Activated CD8-positive, alpha-beta T cell treated with anti-CD3 and anti-CD28 coated beads for 36 hours (primary cell): ENCODE data around the gene CD44. TPM values are rescaled to one million over a fixed set of nuclear protein-coding genes. Genes with fewer than 3 reads are reported as not detected.

Source experiments
- ATAC-seq: fragments of 200-7000 bp; cut with Tn5 transposase; one replicate; pipeline ENCODE4 v1.10.0; 2021; ENCODE audit warnings: mild to moderate bottlenecking, moderate library complexity
- CTCF ChIA-PET: fragments of 350-600 bp; sonication (Branson Sonifier 250); formaldehyde crosslinking; loops from one replicate; lab custom pipeline; 2021; ENCODE audit warnings: antibody characterized with exemption; lab: Charles Lee
- POLR2A ChIA-PET: fragments of 350-600 bp; sonication (Branson Sonifier 250); formaldehyde crosslinking; loops from one replicate; lab custom pipeline; 2021; ENCODE audit warnings: antibody characterized with exemption; lab: Charles Lee
- DNase-seq: peaks from one replicate; pipeline ENCODE4 v3.0.0-alpha.2; 2020
- H3K27ac Mint-ChIP-seq: one replicate; pipeline ENCODE4 v1.8.0; 2021; ENCODE audit warnings: mild to moderate bottlenecking, mixed read lengths
- H3K27me3 Mint-ChIP-seq: one replicate; pipeline ENCODE4 v1.8.0; 2021; ENCODE audit warnings: mixed read lengths
- H3K36me3 Mint-ChIP-seq: one replicate; pipeline ENCODE4 v1.8.0; 2021; ENCODE audit warnings: low read depth, mixed read lengths
- H3K4me1 Mint-ChIP-seq: one replicate; pipeline ENCODE4 v1.8.0; 2021; ENCODE audit warnings: low read depth, mixed read lengths
- H3K4me3 Mint-ChIP-seq: one replicate; pipeline ENCODE4 v1.8.0; 2021; ENCODE audit warnings: mild to moderate bottlenecking, moderate library complexity, mixed read lengths
- H3K9me3 Mint-ChIP-seq: one replicate; pipeline ENCODE4 v1.8.0; 2021; ENCODE audit warnings: mixed read lengths
- intact Hi-C: fragments of 100-400 bp; cut with micrococcal nuclease; formaldehyde crosslinking; loops from one replicate; pipeline ENCODE4 v1.10.0; 2022
- total RNA-seq, 2 experiments: library from RNA; stranded (reverse); gene quantifications; one replicate each; pipeline ENCODE4 v1.2.3, GENCODE V29; 2021
- TF ChIP-seq, protein P1 (sequence below): fragments of 200-600 bp; IDR thresholded peaks from one replicate; pipeline ENCODE4 v1.8.0; 2022; ENCODE audit warnings: antibody characterized with exemption, mild to moderate bottlenecking

CD44 gene
- total RNA-seq, 2 experiments from 2014 or later, result 363 to 373 TPM

DNA sequence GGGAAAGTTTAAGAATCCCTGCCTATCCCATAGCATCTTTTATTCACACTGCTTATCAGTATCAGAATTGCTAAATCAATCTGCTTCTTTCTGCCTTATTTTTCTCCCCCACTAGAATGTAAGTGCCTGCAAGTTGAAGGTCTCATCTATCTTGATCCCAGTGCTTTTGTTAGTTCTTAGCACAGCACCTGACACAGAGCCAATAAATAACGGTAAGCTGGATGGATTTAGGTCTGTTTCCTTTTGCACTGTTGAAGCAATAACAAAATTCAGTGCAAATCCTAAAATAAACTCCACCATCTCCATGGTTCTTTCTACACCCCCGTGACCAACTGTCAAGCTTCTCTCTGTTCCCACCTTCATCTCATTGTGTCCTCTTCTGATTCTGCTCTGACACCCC lies 36.7 kb upstream of the CD44 start:
- intact Hi-C loops, result no loop called here
- no peak overlapping the region for H3K4me3 Mint-ChIP-seq
- no peak for ATAC-seq
- no peak for DNase-seq
- POLR2A ChIA-PET, result interaction anchor here (0.6 to 1.9 kb wide), 3 partner anchors 14 to 36 kb away, joined by 3 to 5 read pairs (median 3); partner anchors contain the start of gene CD44
- no peaks in the 10 kb centered on the region for H3K36me3 Mint-ChIP-seq
- no peaks in the 10 kb centered on the region for H3K27me3 Mint-ChIP-seq
- H3K27ac Mint-ChIP-seq, result no peak overlapping the region
- CTCF ChIA-PET, result interaction anchor here (0.6 to 1.2 kb wide), 2 partner anchors 12 to 18 kb away, joined by 3 read pairs; no protein-coding TSS in a partner anchor
- H3K4me1 Mint-ChIP-seq, result peaks cover 21% of the 10 kb centered on the region
- TF ChIP-seq, protein P1, sequence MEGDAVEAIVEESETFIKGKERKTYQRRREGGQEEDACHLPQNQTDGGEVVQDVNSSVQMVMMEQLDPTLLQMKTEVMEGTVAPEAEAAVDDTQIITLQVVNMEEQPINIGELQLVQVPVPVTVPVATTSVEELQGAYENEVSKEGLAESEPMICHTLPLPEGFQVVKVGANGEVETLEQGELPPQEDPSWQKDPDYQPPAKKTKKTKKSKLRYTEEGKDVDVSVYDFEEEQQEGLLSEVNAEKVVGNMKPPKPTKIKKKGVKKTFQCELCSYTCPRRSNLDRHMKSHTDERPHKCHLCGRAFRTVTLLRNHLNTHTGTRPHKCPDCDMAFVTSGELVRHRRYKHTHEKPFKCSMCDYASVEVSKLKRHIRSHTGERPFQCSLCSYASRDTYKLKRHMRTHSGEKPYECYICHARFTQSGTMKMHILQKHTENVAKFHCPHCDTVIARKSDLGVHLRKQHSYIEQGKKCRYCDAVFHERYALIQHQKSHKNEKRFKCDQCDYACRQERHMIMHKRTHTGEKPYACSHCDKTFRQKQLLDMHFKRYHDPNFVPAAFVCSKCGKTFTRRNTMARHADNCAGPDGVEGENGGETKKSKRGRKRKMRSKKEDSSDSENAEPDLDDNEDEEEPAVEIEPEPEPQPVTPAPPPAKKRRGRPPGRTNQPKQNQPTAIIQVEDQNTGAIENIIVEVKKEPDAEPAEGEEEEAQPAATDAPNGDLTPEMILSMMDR, result no peak
- no peaks in the 10 kb centered on the region for H3K9me3 Mint-ChIP-seq

DNA sequence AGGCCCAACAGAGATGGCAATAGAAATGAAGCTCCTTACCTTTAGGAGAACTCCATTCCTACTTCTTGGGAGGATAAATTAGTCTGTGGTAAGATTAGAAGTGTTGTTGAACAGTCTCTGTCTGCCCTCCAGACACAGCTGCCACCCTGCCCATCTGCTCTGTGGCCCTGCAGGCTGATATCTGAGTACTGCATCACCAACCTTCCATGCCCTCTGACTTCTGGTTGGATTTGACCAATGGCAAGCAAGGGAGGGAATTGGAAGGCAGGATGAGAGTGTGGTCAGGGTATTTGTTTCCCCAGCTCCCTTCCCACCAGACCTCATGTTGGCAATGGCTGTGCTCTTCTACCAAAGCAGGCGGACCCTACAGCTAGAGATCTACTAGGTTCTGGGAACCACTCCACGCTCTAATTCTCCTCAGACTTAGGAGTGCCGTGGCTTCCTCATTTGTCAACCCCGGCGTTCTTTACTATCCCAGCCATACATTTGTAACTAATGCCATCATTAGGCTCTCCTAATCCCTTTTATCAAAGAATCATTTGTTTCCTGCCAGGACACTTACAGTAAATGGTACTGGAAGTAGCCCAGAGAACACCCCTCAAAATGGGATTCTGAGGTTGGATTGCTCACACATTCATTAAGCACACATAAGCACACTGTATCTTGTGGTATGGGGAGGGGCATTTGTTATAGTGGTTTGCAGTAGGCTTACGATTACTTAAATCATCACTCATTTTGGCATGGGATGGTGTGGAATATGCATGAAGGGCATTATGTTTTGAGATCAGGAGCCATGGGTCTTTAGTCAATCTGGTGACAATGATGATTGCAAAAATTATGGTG lies 35.4 kb upstream of the CD44 start:
- CTCF ChIA-PET, result interaction anchor here (1.2 kb wide), 1 partner anchor 10 kb away, joined by 3 read pairs; no protein-coding TSS in a partner anchor
- intact Hi-C loops, result no loop called here
- TF ChIP-seq, protein P1, result no peak

DNA sequence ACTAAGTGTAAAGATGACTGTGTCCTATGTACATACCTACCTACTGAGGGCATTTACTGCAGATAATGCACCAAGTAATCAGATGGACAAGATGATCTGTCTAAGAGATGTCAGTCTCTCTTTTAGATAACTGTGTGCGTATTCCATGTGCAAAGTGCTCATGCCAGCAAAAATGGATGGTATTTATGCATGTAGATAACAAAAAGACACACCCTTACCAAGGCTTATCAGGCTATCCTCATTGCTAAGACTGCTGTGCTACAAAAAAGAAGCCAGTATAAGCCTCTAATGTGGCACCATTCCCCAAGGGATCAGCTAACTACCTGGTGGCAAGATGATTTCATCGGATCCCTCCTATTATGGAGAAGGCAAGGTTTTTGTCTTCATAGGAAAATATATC lies 34.3 kb upstream of the CD44 start:
- ChIA-PET CTCF (no interaction called here), POLR2A (interaction anchor here (0.9 kb wide), 1 partner anchor 133 kb away, joined by 3 read pairs; no protein-coding TSS in a partner anchor)
- no peak overlapping the region for H3K27ac Mint-ChIP-seq
- H3K4me1 Mint-ChIP-seq, result peaks cover 33% of the 10 kb centered on the region
- H3K9me3 Mint-ChIP-seq, result no peaks in the 10 kb centered on the region
- DNase-seq (no peak), ATAC-seq (no peak)
- intact Hi-C loops, result no loop called here
- no peaks in the 10 kb centered on the region for H3K27me3 Mint-ChIP-seq
- TF ChIP-seq, protein P1, result no peak
- H3K4me3 Mint-ChIP-seq, result no peak overlapping the region
- H3K36me3 Mint-ChIP-seq, result no peaks in the 10 kb centered on the region

More for the DNA sequence above, 35.4 kb upstream of the CD44 start:
- Mint-ChIP-seq H3K4me1 (peaks cover 34% of the 10 kb centered on the region), H3K27ac (no peak overlapping the region), H3K27me3 (no peaks in the 10 kb centered on the region), H3K36me3 (no peaks in the 10 kb centered on the region), H3K9me3 (no peaks in the 10 kb centered on the region), H3K4me3 (no peak overlapping the region)
- POLR2A ChIA-PET, result interaction anchor here (1.9 kb wide), 1 partner anchor 13 kb away, joined by 5 read pairs; no protein-coding TSS in a partner anchor
- DNase-seq (no peak), ATAC-seq (no peak)

DNA sequence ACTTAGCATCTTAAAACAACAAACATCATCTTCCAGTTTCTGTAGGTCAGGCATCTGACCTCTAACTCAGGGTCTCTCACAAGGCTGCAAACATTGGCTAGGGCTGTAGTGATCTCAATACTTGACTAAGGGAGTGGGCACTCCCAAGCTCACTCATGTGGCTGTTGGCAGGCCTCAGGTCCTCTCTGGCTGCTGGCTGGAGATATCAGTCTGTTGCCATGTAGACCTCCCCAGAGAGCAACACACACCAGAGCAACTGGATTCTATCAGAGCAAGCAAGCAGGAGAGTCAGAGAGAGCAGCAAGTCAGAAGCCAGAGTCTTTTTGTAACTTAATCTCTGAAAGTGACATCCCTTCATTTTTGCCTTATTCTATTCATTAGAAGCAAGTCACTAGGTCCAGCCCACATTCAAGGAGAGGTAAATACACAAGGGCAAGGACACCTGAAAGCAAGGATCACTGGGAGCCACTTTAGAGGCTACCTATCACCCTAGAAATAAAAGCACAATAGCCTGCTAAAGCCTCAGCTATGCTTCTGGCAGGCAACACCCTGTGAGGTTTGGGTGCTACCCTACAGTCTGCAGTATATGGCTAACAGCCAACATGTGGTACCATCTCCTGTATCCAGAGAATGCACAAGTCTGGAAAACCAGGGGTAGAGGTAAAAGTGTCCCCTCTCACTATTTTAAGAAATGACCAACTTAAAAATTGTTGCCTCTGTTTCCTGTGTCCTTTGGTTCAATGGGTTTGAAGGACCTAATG lies 33.5 kb upstream of the CD44 start:
- ATAC-seq (no peak), DNase-seq (no peak)
- intact Hi-C loops, result no loop called here
- no peaks in the 10 kb centered on the region for H3K9me3 Mint-ChIP-seq
- no peak overlapping the region for H3K4me3 Mint-ChIP-seq
- H3K36me3 Mint-ChIP-seq, result no peaks in the 10 kb centered on the region
- POLR2A ChIA-PET, result interaction anchor here (0.9 kb wide), 1 partner anchor 132 kb away, joined by 3 read pairs; no protein-coding TSS in a partner anchor
- H3K4me1 Mint-ChIP-seq, result peaks cover 35% of the 10 kb centered on the region
- TF ChIP-seq, protein P1, result no peak
- CTCF ChIA-PET, result interaction anchor here (0.6 kb wide), 1 partner anchor 179 kb away, joined by 4 read pairs; no protein-coding TSS in a partner anchor
- H3K27me3 Mint-ChIP-seq, result no peaks in the 10 kb centered on the region
- no peak overlapping the region for H3K27ac Mint-ChIP-seq
